Thoracic aorta (tissue), 2 donors: ENCODE data around the gene SCNN1B. TPM values are rescaled to one million over a fixed set of nuclear protein-coding genes. Genes with fewer than 3 reads are reported as not detected.

Experiments
- ATAC-seq: fragments of 150-250 bp; one replicate; pipeline ENCODE4 v1.8.0; 2017; ENCODE audit warnings: low read depth; ENCODE audit not compliant: insufficient number of reproducible peaks, low FRiP score
- DNase-seq: peaks from one replicate; pipeline ENCODE4 v3.0.0-alpha.2; 2020; ENCODE audit warnings: low spot score
- H3K27ac ChIP-seq, 2 donors: fragments of 200-600 bp; sonication (generic); 1 replicate in 1 of 2; 2 replicates in 1 of 2; pipeline ENCODE4 v1.5.1; 2016; ENCODE audit warnings: mild to moderate bottlenecking in 2 of 2, moderate library complexity in 2 of 2
- H3K27me3 ChIP-seq: fragments of 200-600 bp; sonication (generic); replicated peaks from 2 replicates; pipeline ENCODE4 v1.6.0; 2016; ENCODE audit warnings: mild to moderate bottlenecking; ENCODE audit not compliant: insufficient read depth
- H3K36me3 ChIP-seq: fragments of 200-600 bp; sonication (generic); one replicate; pipeline ENCODE4 v1.5.1; 2016
- H3K4me1 ChIP-seq, 2 donors: fragments of 200-600 bp; sonication (generic); 1 replicate in 1 of 2; 2 replicates in 1 of 2; pipeline versions ENCODE4 v1.5.1 to v1.6.0; 2016; ENCODE audit warnings: low read depth in 2 of 2, mild to moderate bottlenecking in 1 of 2; ENCODE audit not compliant: control insufficient read depth in 1 of 2
- H3K4me3 ChIP-seq: fragments of 200-600 bp; sonication (generic); 2 replicates; pipeline ENCODE4 v1.5.1; 2016; ENCODE audit warnings: mild to moderate bottlenecking
- H3K9me3 ChIP-seq: fragments of 200-600 bp; sonication (generic); 2 replicates; pipeline ENCODE4 v1.5.1; 2016
- total RNA-seq, 2 donors: library from RNA; depleted of rRNA; stranded (reverse); fragments of >200 nt; gene quantifications; one replicate each; pipeline versions ENCODE4 v1.1.0 to v1.2.3, GENCODE V29; 2016
- TF ChIP-seq, protein P1 (sequence below): fragments of 200-600 bp; sonication (generic); IDR thresholded peaks from one replicate; pipeline ENCODE4 v1.5.1; 2019; ENCODE audit warnings: antibody characterized with exemption

Gene SCNN1B
- total RNA-seq, 2 donors from 2014 or later = 1.1 TPM; not detected in 1

DNA sequence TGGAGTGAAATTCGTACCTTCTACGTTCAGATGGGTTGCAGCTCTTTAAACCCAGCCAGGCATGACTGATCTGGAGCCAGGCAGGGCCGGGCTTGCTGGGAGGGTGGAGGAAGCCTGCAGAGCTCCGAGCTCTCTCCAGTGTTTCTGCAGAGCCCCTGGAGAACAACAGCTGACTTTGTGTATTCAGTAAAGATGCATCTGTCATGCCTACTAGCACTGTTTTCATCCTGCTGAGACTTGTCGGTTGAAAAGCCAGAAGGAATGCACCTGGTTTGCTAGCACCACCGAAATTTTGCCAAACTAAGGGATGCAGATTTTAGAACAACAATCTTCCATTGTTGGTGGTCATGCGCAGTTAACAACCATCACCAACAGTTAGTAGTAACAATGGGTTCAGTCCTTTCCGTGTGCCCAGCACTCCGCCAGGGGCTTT is 22.4 kb upstream of the SCNN1B start:
- H3K4me3 ChIP-seq = no peak overlapping the region
- TF ChIP-seq, protein P1, sequence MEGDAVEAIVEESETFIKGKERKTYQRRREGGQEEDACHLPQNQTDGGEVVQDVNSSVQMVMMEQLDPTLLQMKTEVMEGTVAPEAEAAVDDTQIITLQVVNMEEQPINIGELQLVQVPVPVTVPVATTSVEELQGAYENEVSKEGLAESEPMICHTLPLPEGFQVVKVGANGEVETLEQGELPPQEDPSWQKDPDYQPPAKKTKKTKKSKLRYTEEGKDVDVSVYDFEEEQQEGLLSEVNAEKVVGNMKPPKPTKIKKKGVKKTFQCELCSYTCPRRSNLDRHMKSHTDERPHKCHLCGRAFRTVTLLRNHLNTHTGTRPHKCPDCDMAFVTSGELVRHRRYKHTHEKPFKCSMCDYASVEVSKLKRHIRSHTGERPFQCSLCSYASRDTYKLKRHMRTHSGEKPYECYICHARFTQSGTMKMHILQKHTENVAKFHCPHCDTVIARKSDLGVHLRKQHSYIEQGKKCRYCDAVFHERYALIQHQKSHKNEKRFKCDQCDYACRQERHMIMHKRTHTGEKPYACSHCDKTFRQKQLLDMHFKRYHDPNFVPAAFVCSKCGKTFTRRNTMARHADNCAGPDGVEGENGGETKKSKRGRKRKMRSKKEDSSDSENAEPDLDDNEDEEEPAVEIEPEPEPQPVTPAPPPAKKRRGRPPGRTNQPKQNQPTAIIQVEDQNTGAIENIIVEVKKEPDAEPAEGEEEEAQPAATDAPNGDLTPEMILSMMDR = no peak
- H3K27me3 ChIP-seq = no peaks in the 10 kb centered on the region
- H3K9me3 ChIP-seq = no peaks in the 10 kb centered on the region
- no peaks in the 10 kb centered on the region for H3K36me3 ChIP-seq
- no peak for ATAC-seq
- DNase-seq = no peak
- H3K27ac ChIP-seq = no peak overlapping the region
- peaks cover 0 to 4% of the 10 kb centered on the region in 2 donors for H3K4me1 ChIP-seq

GRCh38 chr16:23280483-23280967 is 21.6 kb upstream of the SCNN1B start:
- Histone ChIP-seq H3K9me3 (no peaks in the 10 kb centered on the region), H3K27me3 (no peaks in the 10 kb centered on the region), H3K27ac (no peak overlapping the region), H3K36me3 (no peaks in the 10 kb centered on the region), H3K4me3 (no peak overlapping the region), H3K4me1 (peaks cover 0 to 10% of the 10 kb centered on the region in 2 donors)
- TF ChIP-seq, protein P1 = no peak
- DNase-seq (no peak), ATAC-seq (no peak)

DNA sequence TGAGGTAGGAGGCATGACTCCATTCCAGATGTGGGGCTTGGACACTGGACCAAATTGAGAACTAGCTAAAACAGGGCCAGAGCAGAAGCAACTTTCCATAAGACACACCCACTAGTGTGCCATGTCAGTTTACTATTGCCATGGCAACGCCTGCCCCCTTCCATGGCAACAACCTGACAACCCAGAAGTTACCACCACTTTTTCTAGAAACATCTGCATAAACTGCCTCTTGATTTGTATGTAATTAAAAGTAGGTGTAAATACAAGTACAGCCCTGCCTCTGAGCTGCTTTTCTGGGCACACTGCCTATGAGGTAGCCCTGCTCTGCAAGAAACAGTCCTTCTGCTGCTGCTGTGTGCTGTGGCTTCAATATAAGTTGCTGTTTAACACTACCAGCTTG is 19.5 kb upstream of the SCNN1B start:
- H3K4me1 ChIP-seq = peaks cover 0 to 10% of the 10 kb centered on the region in 2 donors
- H3K27ac ChIP-seq = no peak overlapping the region
- TF ChIP-seq, protein P1 = no peak
- no peaks in the 10 kb centered on the region for H3K9me3 ChIP-seq
- ATAC-seq = no peak
- no peaks in the 10 kb centered on the region for H3K36me3 ChIP-seq
- no peak for DNase-seq
- no peaks in the 10 kb centered on the region for H3K27me3 ChIP-seq
- H3K4me3 ChIP-seq = no peak overlapping the region

- H3K9me3 ChIP-seq = no peaks in the 10 kb centered on the region
- no peaks in the 10 kb centered on the region for H3K36me3 ChIP-seq
- DNase-seq (no peak), ATAC-seq (no peak)
- peaks cover 0 to 10% of the 10 kb centered on the region in 2 donors for H3K4me1 ChIP-seq
- no peak overlapping the region for H3K27ac ChIP-seq
- H3K27me3 ChIP-seq = no peaks in the 10 kb centered on the region
- no peak overlapping the region for H3K4me3 ChIP-seq
- TF ChIP-seq, protein P1 = no peak
These were observed 18.5 kb upstream of the SCNN1B start for GRCh38 chr16:23283571-23283970.

DNA sequence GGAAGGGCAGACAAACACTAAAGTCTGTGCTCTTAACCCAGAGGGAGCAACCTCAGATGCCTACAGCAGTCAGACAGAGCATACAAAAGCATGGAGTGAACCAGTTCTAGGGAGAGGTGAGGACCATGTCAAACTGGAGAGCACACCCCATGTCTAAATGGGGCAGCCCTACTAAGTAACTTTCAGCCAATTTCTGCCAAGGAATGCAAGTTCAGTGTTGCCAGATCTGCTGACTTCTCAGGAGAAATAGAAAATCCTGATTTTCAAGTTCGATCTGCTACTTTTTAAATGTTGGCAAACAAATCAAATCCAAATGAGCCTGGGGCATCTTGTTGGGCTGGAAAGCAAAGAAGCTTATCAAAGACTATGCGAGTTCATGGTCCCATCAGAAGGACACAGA is 17.5 kb upstream of the SCNN1B start:
- Histone ChIP-seq H3K27me3 (no peaks in the 10 kb centered on the region), H3K4me1 (peaks cover 0 to 10% of the 10 kb centered on the region in 2 donors), H3K36me3 (no peaks in the 10 kb centered on the region), H3K9me3 (no peaks in the 10 kb centered on the region), H3K27ac (no peak overlapping the region), H3K4me3 (no peak overlapping the region)
- DNase-seq (no peak), ATAC-seq (no peak)
- TF ChIP-seq, protein P1 = no peak
